Fibroblast of peridontal ligament (primary cell): ENCODE results near the gene CCSAP.
"Not testable (repeated sequence)": the region's sequence is repeated elsewhere in the genome, so short reads cannot be mapped to it uniquely, and the experiment has no call there.

ENCODE experiments used
- DNase-seq: peaks from one replicate; pipeline ENCODE4 v3.0.0-alpha.2; 2010; ENCODE audit errors: extremely low read depth

Gene CCSAP

DNA sequence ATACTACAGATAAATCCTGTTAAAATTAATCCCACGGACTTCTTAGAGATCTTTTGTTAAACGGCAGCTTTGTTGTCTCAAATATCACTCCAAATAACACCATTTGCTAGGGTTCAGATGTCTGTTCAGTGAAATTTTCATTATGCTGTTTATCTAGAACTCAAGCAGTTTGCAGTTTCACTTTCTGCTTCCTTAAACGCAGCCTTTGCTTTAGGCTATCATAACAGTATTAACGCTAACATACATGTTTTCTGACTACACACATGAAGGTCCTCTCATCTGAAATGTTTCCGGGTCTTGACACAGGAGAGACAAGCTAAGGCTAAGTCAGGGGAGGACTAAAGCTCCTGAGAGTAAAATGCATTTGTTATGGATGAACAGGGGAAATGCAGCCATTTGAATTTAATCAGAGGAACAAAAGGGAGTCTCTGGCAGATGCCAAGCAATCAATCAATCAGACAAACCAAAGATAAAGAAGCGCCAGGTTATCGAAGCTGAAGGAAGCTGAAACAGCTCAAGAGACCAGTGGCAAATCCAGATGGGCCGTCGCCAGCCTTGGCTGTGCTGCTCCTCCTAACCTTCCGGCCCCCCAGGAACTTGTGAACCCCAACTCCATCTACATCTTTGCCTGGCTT, 16.9 kb downstream of the CCSAP start:
- peak; percentile 45 for DNase-seq

GRCh38 chr1:229325401-229325800, 17.4 kb downstream of the CCSAP start:
- no peak for DNase-seq

- DNase-seq: no peak
These were observed 18.8 kb downstream of the CCSAP start for GRCh38 chr1:229323885-229324553.

- no peak for DNase-seq
These were observed 19.6 kb downstream of the CCSAP start for GRCh38 chr1:229323201-229323600.

GRCh38 chr1:229319487-229319886, 23.4 kb downstream of the CCSAP start:
- DNase-seq: no peak

DNA sequence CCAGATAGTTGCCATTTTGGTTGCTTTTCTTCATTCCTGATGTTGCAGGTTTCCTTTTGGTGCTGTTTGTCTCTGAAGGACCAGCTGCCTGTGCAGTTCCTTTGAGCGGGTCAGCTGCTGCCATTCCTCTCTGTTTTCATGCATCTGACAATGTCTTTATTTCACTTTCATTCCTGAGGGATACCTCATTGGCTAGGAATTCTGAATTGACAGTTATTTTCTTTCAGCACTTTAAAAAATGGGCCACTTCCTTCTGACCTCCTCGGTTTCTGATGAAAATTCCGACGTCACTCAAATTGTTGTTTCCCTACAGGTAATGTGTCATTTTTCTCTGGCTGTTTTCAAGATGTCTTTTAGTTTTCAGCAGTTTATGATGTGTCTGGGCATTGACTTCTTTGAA, 24.8 kb downstream of the CCSAP start:
- no peak for DNase-seq

DNA sequence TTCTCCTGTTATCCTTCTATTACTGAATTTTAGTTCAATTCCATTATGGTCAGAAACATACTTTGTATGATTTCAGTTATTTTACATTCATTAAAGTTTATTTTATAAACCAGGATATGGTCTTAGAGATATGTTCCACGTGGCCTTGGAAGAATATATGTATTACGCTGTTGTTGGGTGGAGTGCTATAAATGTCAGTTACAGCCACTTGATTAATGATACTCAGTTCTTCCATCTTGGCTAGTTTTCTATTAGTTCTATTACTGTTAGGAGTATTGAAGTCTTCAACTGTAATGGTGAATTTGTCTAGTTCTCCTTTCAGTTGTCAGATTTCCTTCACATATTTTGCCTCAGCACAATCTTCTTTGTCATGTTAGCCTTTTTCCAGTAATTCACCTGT, 26.7 kb downstream of the CCSAP start:
- DNase-seq: no peak

DNA sequence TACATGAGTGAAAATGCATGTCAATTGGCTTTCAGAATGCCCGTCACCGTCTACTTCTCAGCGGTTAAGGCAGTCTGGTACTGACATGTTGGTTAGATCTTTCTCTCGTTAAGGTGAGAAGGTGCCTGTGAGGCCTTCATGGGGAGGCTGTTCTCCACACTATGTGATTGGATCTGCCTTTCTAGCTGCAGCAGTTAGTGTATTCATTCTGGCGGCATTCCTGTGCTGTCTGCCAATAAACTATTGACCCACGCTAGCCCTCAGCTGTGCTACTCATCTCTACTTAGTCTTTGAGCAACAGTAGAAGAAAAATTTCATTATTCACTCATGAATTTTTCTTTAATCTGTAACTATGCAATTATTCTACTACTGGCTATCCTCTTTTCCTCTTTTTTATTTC, 32.0 kb downstream of the CCSAP start:
- DNase-seq: peak; percentile 23

DNA sequence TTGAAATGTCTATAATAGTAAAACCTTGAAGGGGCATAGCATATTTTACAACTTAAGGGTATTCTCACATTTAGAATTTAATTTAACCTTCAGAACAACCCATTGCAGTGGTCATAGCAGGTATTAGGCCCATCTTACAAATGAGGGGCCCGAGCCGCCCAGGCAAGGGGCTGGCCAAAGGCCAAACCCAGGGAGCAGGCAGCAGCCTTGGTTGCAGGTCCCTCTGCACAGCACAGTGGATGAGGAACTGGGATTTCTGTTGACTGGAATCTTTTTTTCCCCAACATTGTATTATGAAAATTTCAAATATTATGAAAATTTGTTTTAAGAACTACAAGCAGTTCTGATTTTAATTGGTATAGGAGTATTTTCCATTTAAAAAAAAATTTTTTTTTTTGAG, 33.2 kb downstream of the CCSAP start:
- DNase-seq: no peak

DNA sequence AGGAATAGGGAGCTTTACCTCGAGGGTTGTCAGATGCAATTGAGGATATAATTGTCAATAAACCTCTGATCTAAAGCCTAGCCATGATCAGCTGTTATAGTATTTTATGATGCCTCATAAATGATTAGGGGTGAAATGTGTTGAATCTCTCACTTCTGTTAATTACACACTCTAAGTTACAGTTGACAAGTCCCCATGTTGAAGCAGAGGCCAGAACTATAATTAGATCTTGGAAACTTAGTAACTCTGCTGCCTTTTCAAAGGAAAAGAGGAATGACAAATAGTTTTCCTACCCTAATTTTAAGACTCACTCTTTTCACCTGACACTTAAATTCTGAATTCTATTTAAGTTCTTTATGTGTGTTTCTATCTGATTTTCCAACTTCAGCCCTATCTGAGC, 33.8 kb downstream of the CCSAP start:
- DNase-seq: no peak

GRCh38 chr1:229305392-229305791, 37.5 kb downstream of the CCSAP start:
- DNase-seq: no peak

DNA sequence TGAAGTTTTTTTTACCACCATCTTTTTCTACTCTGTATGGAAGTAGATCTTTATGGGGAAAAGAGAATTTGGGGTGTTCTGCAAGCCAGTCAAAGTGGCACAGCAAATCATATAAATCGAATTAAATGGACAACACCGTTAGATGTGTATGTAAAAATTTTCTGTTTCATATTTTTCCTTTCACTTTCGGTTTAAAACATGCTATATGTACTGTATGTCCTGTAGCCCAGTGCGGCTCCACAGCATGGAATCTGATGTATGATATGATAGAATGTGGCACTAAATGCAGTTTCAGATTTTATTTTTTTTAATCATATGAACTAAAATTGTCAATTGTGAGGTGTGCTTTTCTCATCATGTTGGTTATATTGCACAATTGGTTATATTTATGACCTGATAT, 39.0 kb downstream of the CCSAP start:
- DNase-seq: no peak

DNA sequence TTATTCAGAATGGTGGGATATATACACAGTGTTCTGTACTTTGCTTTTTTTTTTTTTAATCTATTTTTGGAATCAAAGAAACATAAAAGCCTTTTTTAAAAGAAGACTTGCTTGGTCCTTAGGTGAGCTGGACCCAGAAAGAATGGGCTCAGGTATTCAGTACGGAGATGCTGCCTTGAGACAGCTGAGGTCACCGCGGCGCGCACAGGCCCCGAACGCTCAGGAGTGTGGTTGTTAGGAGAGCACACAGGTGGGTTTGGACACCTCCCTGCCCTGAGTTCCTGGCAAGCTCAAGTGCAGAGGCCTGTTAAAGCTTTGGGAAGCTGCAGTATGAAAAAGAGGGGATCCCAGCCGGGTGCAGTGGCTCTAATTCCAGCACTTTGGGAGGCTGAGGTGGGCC, 40.1 kb downstream of the CCSAP start:
- no peak for DNase-seq

GRCh38 chr1:229300099-229300757, 42.6 kb downstream of the CCSAP start:
- no peak for DNase-seq

GRCh38 chr1:229298887-229299503, 43.9 kb downstream of the CCSAP start:
- no peak for DNase-seq

DNA sequence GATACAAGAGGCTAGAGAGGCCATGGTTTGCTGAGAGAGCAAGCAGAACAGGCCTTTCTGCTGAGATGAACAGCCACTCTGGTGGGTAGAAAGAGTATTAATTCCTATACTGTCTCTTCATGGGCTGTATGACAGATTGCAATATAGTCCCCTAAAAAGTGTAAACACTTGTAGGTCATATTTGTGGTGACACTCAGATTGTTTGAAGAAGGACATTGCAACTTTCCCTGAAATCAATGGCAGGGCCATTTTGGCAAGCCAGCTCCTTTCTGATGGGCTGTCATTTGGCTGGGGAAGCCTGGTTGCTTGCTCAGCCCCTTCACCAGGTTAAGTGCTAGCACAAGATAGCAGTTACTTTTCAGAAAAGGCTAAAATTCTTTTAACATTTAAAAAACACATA, 44.4 kb downstream of the CCSAP start:
- no peak for DNase-seq

DNA sequence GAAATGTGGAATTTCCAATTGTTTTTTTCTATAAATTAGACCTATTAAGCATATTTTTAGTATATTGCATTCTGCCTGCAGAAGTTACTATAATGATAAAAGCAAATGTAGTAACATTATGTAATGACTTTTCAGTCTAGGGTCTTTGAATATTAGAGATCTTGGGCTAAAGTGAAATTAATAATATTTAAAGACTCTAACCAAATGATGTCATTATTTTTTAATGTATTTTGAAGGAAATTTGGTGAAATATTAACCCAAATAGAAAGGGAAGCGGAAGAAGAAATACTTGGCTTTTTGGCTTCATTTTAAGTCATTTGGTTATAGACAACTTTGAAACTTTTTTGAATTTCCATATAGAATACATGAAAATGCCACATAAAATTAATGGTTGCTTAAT, 45.1 kb downstream of the CCSAP start:
- DNase-seq: no peak

- peak; percentile 55 for DNase-seq
These were observed 46.3 kb downstream of the CCSAP start for GRCh38 chr1:229296541-229296941.

DNA sequence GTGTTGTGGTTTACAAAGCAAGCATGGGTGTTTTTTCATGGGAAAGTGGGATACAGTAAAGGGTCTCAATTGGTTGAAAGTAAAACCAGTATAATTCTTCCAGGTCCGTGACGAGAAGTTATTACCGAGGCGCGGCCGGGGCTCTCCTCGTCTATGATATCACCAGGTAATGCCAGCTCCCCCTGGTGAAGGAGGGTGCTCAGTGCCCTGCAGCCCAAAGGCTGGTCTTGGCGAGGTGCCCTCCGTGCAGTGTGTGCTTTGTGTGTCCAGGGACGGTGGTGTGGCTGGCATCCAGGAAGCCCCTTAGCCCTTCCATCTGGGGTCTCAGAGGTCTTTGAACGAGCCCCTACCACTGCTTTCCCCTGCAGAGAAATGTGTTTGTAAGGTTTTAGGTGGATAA, 47.1 kb downstream of the CCSAP start:
- no peak for DNase-seq

DNA sequence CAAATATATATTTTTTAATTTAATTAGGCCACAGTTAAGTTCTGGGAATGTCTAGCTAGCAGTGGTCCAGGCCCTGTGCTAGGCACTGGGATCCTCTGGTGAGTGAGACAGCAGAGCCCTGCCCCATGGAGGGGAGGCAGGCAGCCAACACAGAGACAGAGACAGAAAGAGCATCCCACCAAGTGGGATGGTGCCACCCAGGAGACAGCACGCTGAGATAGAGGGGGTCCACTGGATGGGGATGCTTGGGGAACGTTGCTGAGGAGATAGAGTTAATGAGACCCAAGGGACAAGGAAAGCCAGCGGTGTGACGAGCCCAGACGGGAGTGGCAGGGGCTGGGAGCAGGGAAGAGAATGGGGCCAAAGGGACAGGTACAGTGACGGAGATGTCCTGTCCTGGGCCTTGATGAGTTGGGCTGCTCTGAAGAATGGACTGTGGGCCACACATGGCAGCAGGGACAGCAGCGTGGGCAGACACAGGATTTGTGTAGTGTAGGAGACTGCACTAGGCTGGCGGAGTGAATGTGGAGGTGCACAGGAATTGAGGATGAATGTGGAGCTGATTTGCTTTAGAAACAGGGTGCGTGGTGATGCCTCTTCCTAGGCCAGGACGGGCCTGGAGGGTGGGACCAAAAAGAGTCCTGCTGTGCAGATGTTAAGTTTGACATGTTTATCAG, 49.2 kb downstream of the CCSAP start:
- DNase-seq: no peak

DNA sequence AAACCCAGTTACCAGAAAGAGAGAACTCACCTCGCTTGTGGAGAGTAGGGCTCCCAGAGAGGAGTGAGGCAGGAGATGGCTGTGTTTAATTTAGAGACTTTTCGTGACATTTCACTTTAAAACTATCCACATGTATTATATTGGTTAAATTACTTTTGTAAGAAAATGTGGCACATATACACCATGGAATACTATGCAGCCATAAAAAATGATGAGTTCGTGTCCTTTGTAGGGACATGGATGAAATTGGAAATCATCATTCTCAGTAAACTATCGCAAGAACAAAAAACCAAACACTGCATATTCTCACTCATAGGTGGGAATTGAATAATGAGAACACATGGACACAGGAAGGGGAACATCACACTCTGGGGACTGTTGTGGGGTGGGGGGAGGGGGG, 51.2 kb downstream of the CCSAP start:
- not testable (repeated sequence) for DNase-seq

- DNase-seq: no peak
These were observed 54.3 kb downstream of the CCSAP start for GRCh38 chr1:229288516-229288915.
